HUES64 (cell line): ENCODE measurements around the gene DHRS13.
A peak's percentile ranks its signal among the peaks of the same experiment; 100 is the strongest.
"Not testable (repeated sequence)": the region's sequence is repeated elsewhere in the genome, so short reads cannot be mapped to it uniquely, and the experiment has no call there.

Experiments used
- H3K27ac ChIP-seq: 2 replicates; pipeline ENCODE4 v1.7.0; 2013; ENCODE audit warnings: low read depth, low read length, inconsistent platforms
- H3K27me3 ChIP-seq: 2 replicates; pipeline ENCODE4 v1.6.1; 2013; ENCODE audit warnings: mild to moderate bottlenecking, low read length; ENCODE audit not compliant: insufficient read depth
- H3K36me3 ChIP-seq: 2 replicates; pipeline ENCODE4 v1.6.1; 2013; ENCODE audit warnings: mild to moderate bottlenecking, low read length; ENCODE audit not compliant: insufficient read depth
- H3K4me1 ChIP-seq: 2 replicates; pipeline ENCODE4 v1.6.1; 2013; ENCODE audit warnings: mild to moderate bottlenecking, low read length, moderate library complexity; ENCODE audit not compliant: insufficient read depth
- H3K4me3 ChIP-seq: 2 replicates; pipeline ENCODE4 v1.5.1; 2013; ENCODE audit warnings: mild to moderate bottlenecking, low read length, moderate library complexity
- H3K9ac ChIP-seq: 2 replicates; pipeline ENCODE4 v1.6.1; 2013; ENCODE audit warnings: mild to moderate bottlenecking, low read depth, low read length
- H3K9me3 ChIP-seq: 2 replicates; pipeline ENCODE4 v1.6.1; 2013; ENCODE audit warnings: low read depth, low read length; ENCODE audit not compliant: insufficient read depth
- WGBS: fragments of 150-250, 120-280 bp; methylation state at CpG from one replicate; pipeline ENCODE4 v1.1.7; 2013; ENCODE audit warnings: missing lambda C conversion rate; 5-methylcytosine and 5-hydroxymethylcytosine counted together

DHRS13 gene

GRCh38 chr17:28912281-28912937 lies 9.5 kb upstream of the DHRS13 start:
- WGBS = 96% methylated on average over 20 of the region's 20 CpGs
- no peaks in the 10 kb centered on the region for H3K9me3 ChIP-seq
- peaks cover 99% of the 10 kb centered on the region for H3K36me3 ChIP-seq
- H3K27ac ChIP-seq = no peak overlapping the region
- no peaks in the 10 kb centered on the region for H3K27me3 ChIP-seq
- no peak overlapping the region for H3K4me3 ChIP-seq
- H3K4me1 ChIP-seq = peaks cover 7% of the 10 kb centered on the region; the same call in 1 of the 2 replicates
- no peak overlapping the region for H3K9ac ChIP-seq

- no peaks in the 10 kb centered on the region for H3K9me3 ChIP-seq
- 96% methylated on average over 13 of the region's 13 CpGs for WGBS
- no peak overlapping the region for H3K4me3 ChIP-seq
- no peak overlapping the region for H3K27ac ChIP-seq
- H3K4me1 ChIP-seq = peaks cover 7% of the 10 kb centered on the region; the same call in 1 of the 2 replicates
- H3K27me3 ChIP-seq = no peaks in the 10 kb centered on the region
- H3K9ac ChIP-seq = no peak overlapping the region
- H3K36me3 ChIP-seq = peaks cover 99% of the 10 kb centered on the region
These were observed 8.6 kb upstream of the DHRS13 start for GRCh38 chr17:28911411-28912045.

- Histone ChIP-seq H3K27ac (no peak overlapping the region), H3K4me1 (peaks cover 7% of the 10 kb centered on the region; the same call in 1 of the 2 replicates), H3K27me3 (no peaks in the 10 kb centered on the region), H3K9me3 (no peaks in the 10 kb centered on the region), H3K9ac (no peak overlapping the region), H3K36me3 (peaks cover 97% of the 10 kb centered on the region), H3K4me3 (no peak overlapping the region)
- WGBS = no CpG with 5 or more reads among the region's 1 CpG
These were observed 7.7 kb upstream of the DHRS13 start for GRCh38 chr17:28910534-28910933.

- Histone ChIP-seq H3K4me3 (no peak overlapping the region), H3K27ac (peak overlapping the region; percentile 29; the same call in 1 of the 2 replicates)
- 86% methylated on average over 6 of the region's 6 CpGs for WGBS
These were observed 5.8 kb upstream of the DHRS13 start for GRCh38 chr17:28908640-28909167.

GRCh38 chr17:28907709-28908475 lies 5.0 kb upstream of the DHRS13 start:
- H3K9me3 ChIP-seq = no peaks in the 10 kb centered on the region
- over 99% methylated on average over 3 of the region's 3 CpGs for WGBS
- H3K27ac ChIP-seq = no peak overlapping the region
- peaks cover 7% of the 10 kb centered on the region; the same call in 1 of the 2 replicates for H3K4me1 ChIP-seq
- H3K4me3 ChIP-seq = no peak overlapping the region
- H3K9ac ChIP-seq = no peak overlapping the region
- H3K27me3 ChIP-seq = no peaks in the 10 kb centered on the region
- H3K36me3 ChIP-seq = peaks cover 72% of the 10 kb centered on the region

More at GRCh38 chr17:28908640-28909167, 5.8 kb upstream of the DHRS13 start:
- H3K4me1 ChIP-seq = peaks cover 7% of the 10 kb centered on the region; the same call in 1 of the 2 replicates
- no peak overlapping the region for H3K9ac ChIP-seq
- H3K36me3 ChIP-seq = peaks cover 80% of the 10 kb centered on the region
- no peaks in the 10 kb centered on the region for H3K9me3 ChIP-seq
- H3K27me3 ChIP-seq = no peaks in the 10 kb centered on the region

- no peak overlapping the region for H3K27ac ChIP-seq
- no peaks in the 10 kb centered on the region for H3K9me3 ChIP-seq
- WGBS = 94% methylated on average over 7 of the region's 7 CpGs
- H3K4me3 ChIP-seq = no peak overlapping the region
- H3K27me3 ChIP-seq = no peaks in the 10 kb centered on the region
- peaks cover 62% of the 10 kb centered on the region for H3K36me3 ChIP-seq
- H3K9ac ChIP-seq = no peak overlapping the region
- H3K4me1 ChIP-seq = peaks cover 7% of the 10 kb centered on the region; the same call in 1 of the 2 replicates
These were observed 4.0 kb upstream of the DHRS13 start for GRCh38 chr17:28906706-28907438.

- no peak overlapping the region for H3K4me3 ChIP-seq
- H3K36me3 ChIP-seq = peaks cover 56% of the 10 kb centered on the region
- no peaks in the 10 kb centered on the region for H3K9me3 ChIP-seq
- H3K9ac ChIP-seq = no peak overlapping the region
- no peak overlapping the region for H3K27ac ChIP-seq
- H3K4me1 ChIP-seq = peaks cover 11% of the 10 kb centered on the region; the same call in 1 of the 2 replicates
- no peaks in the 10 kb centered on the region for H3K27me3 ChIP-seq
- 93% methylated on average over 9 of the region's 9 CpGs for WGBS
These were observed 3.4 kb upstream of the DHRS13 start for GRCh38 chr17:28906276-28906675.

- no peak overlapping the region for H3K4me3 ChIP-seq
- no peaks in the 10 kb centered on the region for H3K27me3 ChIP-seq
- no peak overlapping the region for H3K9ac ChIP-seq
- H3K9me3 ChIP-seq = no peaks in the 10 kb centered on the region
- H3K27ac ChIP-seq = no peak overlapping the region
- H3K36me3 ChIP-seq = peaks cover 48% of the 10 kb centered on the region
- H3K4me1 ChIP-seq = peaks cover 11% of the 10 kb centered on the region; the same call in 1 of the 2 replicates
- 82% methylated on average over 4 of the region's 4 CpGs for WGBS
These were observed 1.9 kb upstream of the DHRS13 start for GRCh38 chr17:28904800-28905199.

GRCh38 chr17:28903546-28903841 lies 615 bp upstream of the DHRS13 start:
- not testable (repeated sequence) for H3K27ac ChIP-seq

GRCh38 chr17:28901866-28902818 lies 737 bp downstream of the DHRS13 start:
- Histone ChIP-seq H3K27ac (peak overlapping the region; percentile 75), H3K9me3 (no peaks in the 10 kb centered on the region), H3K27me3 (no peaks in the 10 kb centered on the region), H3K4me1 (0 out of 2 replicates have a peak, but pooled peaks cover 4% of the 10 kb centered on the region), H3K9ac (peak overlapping the region; percentile 78), H3K36me3 (peaks cover 21% of the 10 kb centered on the region), H3K4me3 (peak overlapping the region; percentile 73)
- 3% methylated on average over 61 of the region's 62 CpGs for WGBS

More at GRCh38 chr17:28903546-28903841, 615 bp upstream of the DHRS13 start:
- H3K4me3 ChIP-seq, H3K9me3 ChIP-seq, H3K9ac ChIP-seq, H3K4me1 ChIP-seq, H3K27me3 ChIP-seq: not testable (repeated sequence)
- H3K36me3 ChIP-seq = peaks cover 35% of the 10 kb centered on the region
- WGBS = 94% methylated on average over 5 of the region's 5 CpGs
